Kidney (tissue), 14 donors: ENCODE measurements around the gene DCUN1D5. TPM values are rescaled to one million over a fixed set of nuclear protein-coding genes. Genes with fewer than 3 reads are reported as not detected.

ENCODE experiments used
- DNase-seq, 5 donors: peaks; one replicate each; pipeline ENCODE4 v3.0.0-alpha.2; 2013 to 2020
- FAIRE-seq: peaks from 2 replicates; lab custom pipeline; 2012; peaks lifted over from hg19 to GRCh38; lab: Jason Lieb, UNC
- H3K27ac ChIP-seq, 2 donors: one replicate each; pipeline ENCODE4 v1.7.0; 2013; ENCODE audit warnings: low read depth in 2 of 2, low read length in 2 of 2, inconsistent platforms in 1 of 2
- H3K27me3 ChIP-seq: one replicate; pipeline ENCODE4 v1.7.1; 2013; ENCODE audit warnings: low read length, inconsistent platforms; ENCODE audit not compliant: control insufficient read depth, insufficient read depth
- H3K36me3 ChIP-seq, 3 donors: one replicate each; pipeline versions ENCODE4 v1.7.0 to v1.7.1; 2013; ENCODE audit warnings: low read length in 3 of 3, control low read depth in 1 of 3, inconsistent platforms in 1 of 3; ENCODE audit not compliant: insufficient read depth in 3 of 3, control insufficient read depth in 2 of 3
- H3K4me1 ChIP-seq, 3 donors: one replicate each; pipeline versions ENCODE4 v1.7.0 to v1.7.1; 2013; ENCODE audit warnings: low read length in 3 of 3, inconsistent platforms in 1 of 3, low read depth in 1 of 3; ENCODE audit not compliant: control insufficient read depth in 2 of 3, insufficient read depth in 2 of 3
- H3K4me3 ChIP-seq, 3 donors: one replicate each; pipeline versions ENCODE4 v1.7.0 to v1.8.1; 2013; ENCODE audit warnings: low read length in 3 of 3, control low read depth in 1 of 3, inconsistent platforms in 1 of 3
- H3K9ac ChIP-seq, 3 donors: one replicate each; pipeline versions ENCODE4 v1.7.0 to v1.7.1; 2013; ENCODE audit warnings: low read length in 3 of 3, control low read depth in 1 of 3, inconsistent platforms in 1 of 3
- H3K9me3 ChIP-seq, 3 donors: one replicate each; pipeline versions ENCODE4 v1.7.0 to v1.7.1; 2013; ENCODE audit warnings: low read length in 3 of 3, control low read depth in 1 of 3, inconsistent platforms in 1 of 3; ENCODE audit not compliant: control insufficient read depth in 2 of 3, insufficient read depth in 1 of 3
- CTCF ChIP-seq: IDR thresholded peaks from 3 replicates; pipeline ENCODE4 v1.5.1; 2012; ENCODE audit warnings: mild to moderate bottlenecking, moderate library complexity, borderline replicate concordance; ENCODE audit not compliant: insufficient read depth; ENCODE audit errors: extremely low read depth
- intact Hi-C: fragments of 100-400 bp; cut with DNase I; formaldehyde crosslinking; loops from one replicate; pipeline ENCODE4 v1.11.1; 2022
- polyA plus RNA-seq: library from polyadenylated mRNA; stranded (reverse); fragments of 350-450 nt; fragmentation: Illumina TruSeq; extraction: RNeasy Lipid Tissue Mini Kit (QIAGEN cat#74804); gene quantifications from one replicate; pipeline ENCODE4 v1.2.3, GENCODE V29; 2014; ENCODE audit warnings: low read depth, low replicate concordance; ENCODE audit not compliant: insufficient read depth
- total RNA-seq: library from RNA; stranded (reverse); fragmentation: NEBNext Ultra II Directional; extraction: Animal tissue kit (Norgen Biotek cat#: 25700); gene quantifications from one replicate; pipeline ENCODE4 v1.2.1, GENCODE V29; 2021
- donor health status: control.
- donor health status: control.
- donor health status: control.
- donor health status: control.
- donor health status: control.
- donor health status: DM: yes; HTN: yes; CAD: no.
- donor health status: Normal renal cell carcinoma (clear cell type).

DCUN1D5 gene
- total and polyA plus RNA-seq, 2 donors from 2014 or later, result 17.1 to 17.4 TPM

GRCh38 chr11:103070142-103070541 is 21.8 kb downstream of the DCUN1D5 start:
- no peaks in the 10 kb centered on the region for H3K9me3 ChIP-seq
- intact Hi-C loops, result no loop called here
- no peak for FAIRE-seq
- no peaks in the 10 kb centered on the region for H3K27me3 ChIP-seq
- peaks cover 0 to 4% (median 2%) of the 10 kb centered on the region in 3 donors for H3K36me3 ChIP-seq
- no peaks in the 10 kb centered on the region for H3K4me1 ChIP-seq
- H3K27ac ChIP-seq, result no peak overlapping the region
- no peak overlapping the region for H3K4me3 ChIP-seq
- no peak overlapping the region for H3K9ac ChIP-seq
- TF ChIP-seq CTCF, result no peak
- no peak for DNase-seq

GRCh38 chr11:103069367-103069766 is 22.6 kb downstream of the DCUN1D5 start:
- intact Hi-C loops, result no loop called here
- H3K4me1 ChIP-seq, result no peaks in the 10 kb centered on the region
- peaks cover 0 to 4% (median 0%) of the 10 kb centered on the region in 3 donors for H3K36me3 ChIP-seq
- FAIRE-seq, result no peak
- no peak overlapping the region for H3K9ac ChIP-seq
- no peak overlapping the region for H3K4me3 ChIP-seq
- no peak for DNase-seq
- TF ChIP-seq CTCF, result no peak
- H3K9me3 ChIP-seq, result no peaks in the 10 kb centered on the region
- H3K27me3 ChIP-seq, result no peaks in the 10 kb centered on the region
- no peak overlapping the region for H3K27ac ChIP-seq

- Histone ChIP-seq H3K27ac (no peak overlapping the region), H3K36me3 (peaks cover 3 to 4% (median 3%) of the 10 kb centered on the region in 3 donors), H3K4me1 (no peaks in the 10 kb centered on the region), H3K9me3 (no peaks in the 10 kb centered on the region), H3K9ac (no peak overlapping the region), H3K4me3 (no peak overlapping the region), H3K27me3 (no peaks in the 10 kb centered on the region)
- DNase-seq (no peak), FAIRE-seq (no peak)
- intact Hi-C loops, result no loop called here
- TF ChIP-seq CTCF, result no peak
Measured at GRCh38 chr11:103067118-103067517, 24.8 kb downstream of the DCUN1D5 start.

GRCh38 chr11:103061656-103062055 is 30.3 kb downstream of the DCUN1D5 start:
- no peak for DNase-seq
- H3K9ac ChIP-seq, result no peak overlapping the region
- H3K4me3 ChIP-seq, result no peak overlapping the region
- FAIRE-seq, result peak; percentile 23
- H3K4me1 ChIP-seq, result no peaks in the 10 kb centered on the region
- no peak overlapping the region for H3K27ac ChIP-seq
- no peaks in the 10 kb centered on the region for H3K27me3 ChIP-seq
- intact Hi-C loops, result no loop called here
- TF ChIP-seq CTCF, result no peak
- peaks cover 3 to 14% (median 5%) of the 10 kb centered on the region in 3 donors for H3K36me3 ChIP-seq
- H3K9me3 ChIP-seq, result no peaks in the 10 kb centered on the region
